Muscle of leg (tissue), 11 donors: ENCODE measurements around the gene FCHSD2. TPM values are rescaled to one million over a fixed set of nuclear protein-coding genes. Genes with fewer than 3 reads are reported as not detected.
A peak's percentile ranks its signal among the peaks of the same experiment; 100 is the strongest.

Source experiments
- DNase-seq: peaks from one replicate; pipeline ENCODE4 v3.0.0; 2013
- H3K27ac ChIP-seq: one replicate; pipeline ENCODE4 v1.5.1; 2013; ENCODE audit warnings: mild to moderate bottlenecking, low read length, control low read depth
- H3K27me3 ChIP-seq: one replicate; pipeline ENCODE4 v1.6.1; 2013; ENCODE audit warnings: low read length; ENCODE audit not compliant: control insufficient read depth, insufficient read depth
- H3K36me3 ChIP-seq: one replicate; pipeline ENCODE4 v1.6.1; 2013; ENCODE audit warnings: low read length; ENCODE audit not compliant: control insufficient read depth, insufficient read depth
- H3K4me1 ChIP-seq: one replicate; pipeline ENCODE4 v1.6.1; 2013; ENCODE audit warnings: low read length; ENCODE audit not compliant: control insufficient read depth, insufficient read depth
- H3K4me3 ChIP-seq: one replicate; pipeline ENCODE4 v1.5.1; 2013; ENCODE audit warnings: low read length, control low read depth
- H3K9me3 ChIP-seq: replicated peaks from 2 replicates; pipeline ENCODE4 v1.6.1; 2013; ENCODE audit warnings: low read depth, low read length; ENCODE audit not compliant: control insufficient read depth
- WGBS: methylation state at CpG from one replicate; pipeline ENCODE4 v1.1.5; 2013; ENCODE audit warnings: missing lambda C conversion rate; ENCODE audit not compliant: insufficient coverage; 5-methylcytosine and 5-hydroxymethylcytosine counted together
- polyA plus RNA-seq, 8 donors: library from polyadenylated mRNA; unstranded; fragments of 120-200 nt; gene quantifications; one replicate each; pipeline versions ENCODE4 v1.2.1 to v1.2.3, GENCODE V29; 2013; ENCODE audit warnings: inconsistent platforms in 1 of 8, low replicate concordance in 1 of 8; ENCODE audit not compliant: insufficient read length in 8 of 8, insufficient read depth in 1 of 8
- total RNA-seq: library from RNA; stranded (reverse); fragments of 120-200 nt; gene quantifications from one replicate; pipeline ENCODE4 v1.2.4, GENCODE V29; 2013

The FCHSD2 gene
- total and polyA plus RNA-seq, 9 donors, result 13.7 to 29.3 (median 24.2) TPM

GRCh38 chr11:72890881-72891280 is 251.2 kb downstream of the FCHSD2 start:
- Histone ChIP-seq H3K27me3 (no peaks in the 10 kb centered on the region), H3K27ac (no peak overlapping the region), H3K4me3 (no peak overlapping the region), H3K4me1 (no peaks in the 10 kb centered on the region), H3K9me3 (no peaks in the 10 kb centered on the region), H3K36me3 (peaks cover 5% of the 10 kb centered on the region)
- no peak for DNase-seq
- WGBS, result no CpG with 5 or more reads among the region's 2 CpGs

GRCh38 chr11:72886619-72887018 is 255.5 kb downstream of the FCHSD2 start:
- no peaks in the 10 kb centered on the region for H3K4me1 ChIP-seq
- no peaks in the 10 kb centered on the region for H3K27me3 ChIP-seq
- no peak for DNase-seq
- H3K9me3 ChIP-seq, result no peaks in the 10 kb centered on the region
- H3K27ac ChIP-seq, result no peak overlapping the region
- peaks cover 10% of the 10 kb centered on the region for H3K36me3 ChIP-seq
- H3K4me3 ChIP-seq, result no peak overlapping the region

- H3K27ac ChIP-seq, result no peak overlapping the region
- peaks cover 10% of the 10 kb centered on the region for H3K36me3 ChIP-seq
- H3K4me1 ChIP-seq, result no peaks in the 10 kb centered on the region
- WGBS, result no CpG with 5 or more reads among the region's 3 CpGs
- no peaks in the 10 kb centered on the region for H3K9me3 ChIP-seq
- H3K4me3 ChIP-seq, result no peak overlapping the region
- no peak for DNase-seq
- no peaks in the 10 kb centered on the region for H3K27me3 ChIP-seq
These were observed 256.1 kb downstream of the FCHSD2 start for GRCh38 chr11:72885749-72886609.

- Histone ChIP-seq H3K27ac (no peak overlapping the region), H3K27me3 (no peaks in the 10 kb centered on the region), H3K4me3 (no peak overlapping the region), H3K4me1 (no peaks in the 10 kb centered on the region), H3K36me3 (peaks cover 6% of the 10 kb centered on the region), H3K9me3 (peaks cover 2% of the 10 kb centered on the region)
- no peak for DNase-seq
- 94% methylated on average over 2 of the region's 3 CpGs for WGBS
These were observed 266.0 kb downstream of the FCHSD2 start for GRCh38 chr11:72876147-72876546.

- peaks cover 2% of the 10 kb centered on the region for H3K9me3 ChIP-seq
- H3K4me3 ChIP-seq, result no peak overlapping the region
- H3K27me3 ChIP-seq, result no peaks in the 10 kb centered on the region
- WGBS, result no CpG with 5 or more reads among the region's 1 CpG
- H3K36me3 ChIP-seq, result peaks cover 6% of the 10 kb centered on the region
- no peak overlapping the region for H3K27ac ChIP-seq
- H3K4me1 ChIP-seq, result no peaks in the 10 kb centered on the region
- no peak for DNase-seq
These were observed 266.4 kb downstream of the FCHSD2 start for GRCh38 chr11:72875736-72876135.

GRCh38 chr11:72872012-72872411 is 270.1 kb downstream of the FCHSD2 start:
- WGBS, result no CpG with 5 or more reads among the region's 1 CpG
- no peaks in the 10 kb centered on the region for H3K4me1 ChIP-seq
- no peak for DNase-seq
- H3K36me3 ChIP-seq, result peaks cover 9% of the 10 kb centered on the region
- H3K27me3 ChIP-seq, result no peaks in the 10 kb centered on the region
- H3K9me3 ChIP-seq, result no peaks in the 10 kb centered on the region
- H3K27ac ChIP-seq, result no peak overlapping the region
- H3K4me3 ChIP-seq, result no peak overlapping the region

- Histone ChIP-seq H3K27ac (no peak overlapping the region), H3K4me1 (no peaks in the 10 kb centered on the region), H3K9me3 (no peaks in the 10 kb centered on the region), H3K27me3 (no peaks in the 10 kb centered on the region), H3K4me3 (no peak overlapping the region), H3K36me3 (peaks cover 9% of the 10 kb centered on the region)
- DNase-seq, result peak; percentile 20
- whole genome bisulfite sequencing, result 57% methylated on average over 1 of the region's 1 CpG
These were observed 271.0 kb downstream of the FCHSD2 start for GRCh38 chr11:72871119-72871518.

GRCh38 chr11:72869831-72870230 is 272.3 kb downstream of the FCHSD2 start:
- 83% methylated on average over 3 of the region's 4 CpGs for WGBS
- Histone ChIP-seq H3K9me3 (no peaks in the 10 kb centered on the region), H3K27ac (no peak overlapping the region), H3K4me3 (no peak overlapping the region), H3K36me3 (peaks cover 3% of the 10 kb centered on the region), H3K4me1 (peaks cover 4% of the 10 kb centered on the region), H3K27me3 (no peaks in the 10 kb centered on the region)
- DNase-seq, result no peak

GRCh38 chr11:72867970-72868369 is 274.1 kb downstream of the FCHSD2 start:
- Histone ChIP-seq H3K27me3 (no peaks in the 10 kb centered on the region), H3K4me1 (peaks cover 11% of the 10 kb centered on the region), H3K4me3 (no peak overlapping the region), H3K27ac (no peak overlapping the region), H3K36me3 (peaks cover 3% of the 10 kb centered on the region), H3K9me3 (no peaks in the 10 kb centered on the region)
- no CpG with 5 or more reads among the region's 5 CpGs for WGBS
- no peak for DNase-seq

GRCh38 chr11:72864702-72865655 is 277.1 kb downstream of the FCHSD2 start:
- WGBS, result no CpG with 5 or more reads among the region's 5 CpGs
- H3K9me3 ChIP-seq, result no peaks in the 10 kb centered on the region
- peak overlapping the region; percentile 77 for H3K27ac ChIP-seq
- no peak overlapping the region for H3K4me3 ChIP-seq
- DNase-seq, result peak; percentile 96
- peaks cover 11% of the 10 kb centered on the region for H3K4me1 ChIP-seq
- H3K27me3 ChIP-seq, result no peaks in the 10 kb centered on the region
- peaks cover 3% of the 10 kb centered on the region for H3K36me3 ChIP-seq
